Adrenal gland (tissue), 12 donors: ENCODE measurements around the gene CDH24. TPM values are rescaled to one million over a fixed set of nuclear protein-coding genes. Genes with fewer than 3 reads are reported as not detected.
A peak's percentile ranks its signal among the peaks of the same experiment; 100 is the strongest.

ENCODE experiments used
- DNase-seq, 7 donors: peaks; one replicate each; pipeline ENCODE4 v3.0.0-alpha.2; 2019 to 2020
- H3K27ac ChIP-seq, 5 donors: fragments of 200-600 bp; sonication (generic) in 4 of 5; 1 replicate in 3 of 5; 2 replicates in 2 of 5; pipeline versions ENCODE4 v1.5.1 to v1.8.0; 2016 to 2020; ENCODE audit warnings: mild to moderate bottlenecking in 1 of 5
- H3K27me3 ChIP-seq: fragments of 200-600 bp; 2 replicates; pipeline ENCODE4 v1.8.0; 2021
- H3K36me3 ChIP-seq, 2 donors: fragments of 200-600 bp; replicated peaks in 1 of 2; 1 replicate in 1 of 2; 2 replicates in 1 of 2; pipeline versions ENCODE4 v1.5.1 to v1.8.0; 2018 to 2022
- H3K4me1 ChIP-seq, 2 donors: fragments of 200-600 bp; replicated peaks in 1 of 2; 1 replicate in 1 of 2; 2 replicates in 1 of 2; pipeline versions ENCODE4 v1.5.1 to v1.8.0; 2018 to 2021
- H3K4me3 ChIP-seq, 4 donors: fragments of 200-600 bp; sonication (generic) in 3 of 4; one replicate each; pipeline ENCODE4 v1.5.1; 2016 to 2018
- H3K9me3 ChIP-seq, 3 donors: fragments of 200-600 bp; sonication (generic) in 1 of 3; replicated peaks in 1 of 3; 1 replicate in 2 of 3; 2 replicates in 1 of 3; pipeline versions ENCODE4 v1.5.1 to v1.8.0; 2016 to 2021
- CTCF ChIP-seq, 6 experiments: fragments of 450-650 bp in 4 of 6; fragments of 200-600 bp in 2 of 6; sonication (generic) in 1 of 6; IDR thresholded peaks; 1 replicate in 5 of 6; 2 replicates in 1 of 6; pipeline versions ENCODE4 v1.5.1 to v1.8.0; 2016 to 2021; ENCODE audit warnings: antibody characterized with exemption in 6 of 6, mild to moderate bottlenecking in 2 of 6, moderate library complexity in 1 of 6
- POLR2A ChIP-seq, 2 donors: fragments of 450-650 bp; IDR thresholded peaks; one replicate each; pipeline ENCODE4 v1.6.1; 2017; ENCODE audit warnings: antibody characterized with exemption in 2 of 2, mild to moderate bottlenecking in 2 of 2, moderate library complexity in 1 of 2
- WGBS, 4 donors: extraction: QIAGEN DNeasy Blood & Tissue Kit in 2 of 4; methylation state at CpG; one replicate each; pipeline versions ENCODE4 v1.1.5 to v1.1.7; 2013 to 2017; 5-methylcytosine and 5-hydroxymethylcytosine counted together
- intact Hi-C, 2 donors: fragments of 100-400 bp; cut with DNase I; formaldehyde crosslinking; loops; one replicate each; pipeline versions ENCODE4 v1.14.1 to v1.15.0; 2022 to 2023
- polyA plus RNA-seq, 3 donors: library from polyadenylated mRNA; stranded (reverse); fragments of 200-250 nt in 2 of 3; fragments of 350-450 nt in 1 of 3; fragmentation: Illumina TruSeq in 1 of 3; extraction: RNeasy Lipid Tissue Mini Kit (QIAGEN cat#74804) in 1 of 3; gene quantifications; one replicate each; pipeline ENCODE4 v1.2.3, GENCODE V29; 2013 to 2014
- total RNA-seq, 9 donors: library from RNA; depleted of rRNA in 4 of 9; stranded (reverse); fragments of >200 nt in 4 of 9; fragments of 120-200 nt in 1 of 9; fragmentation: NEBNext Ultra II Directional in 1 of 9; extraction: Animal tissue kit (Norgen Biotek cat#: 25700) in 1 of 9; gene quantifications; one replicate each; pipeline versions ENCODE4 v1.1.0 to v1.2.4, GENCODE V29; 2013 to 2023
- donor health status: healthy with polysubstance abuse.
- donor health status: Bipolar disorder and iron deficiency.
- donor health status: DM: yes; HTN: yes; CAD: no.
- donor health status: DM: no; HTN: no; CAD: no.
- donor health status: DM: no; HTN: no; CAD: no.
- donor health status: DM: yes; HTN: yes; CAD: no.

The CDH24 gene
- total and polyA plus RNA-seq, 12 donors, result 1.5 to 29.3 (median 3.5) TPM

- intact Hi-C loops, result loop anchor here (5.0 kb wide), 1 partner anchor 69 kb away; no protein-coding TSS in a partner anchor
- Histone ChIP-seq H3K9me3 (no peaks in the 10 kb centered on the region), H3K4me1 (peaks cover 9 to 14% of the 10 kb centered on the region in 2 donors), H3K27ac (peak overlapping the region in 1 of 5 donors; percentile 14), H3K36me3 (peaks cover 0 to 29% of the 10 kb centered on the region in 2 donors), H3K27me3 (no peaks in the 10 kb centered on the region), H3K4me3 (peak overlapping the region in 1 of 4 donors; percentile 90)
- 6 to 8% (median 7%) methylated on average over 16 to 17 of the region's 17 CpGs for WGBS, 4 donors
- TF ChIP-seq CTCF (IDR thresholded peaks at IDR 0.05) (peak; percentile 46 to 60 (median 58)), POLR2A (IDR thresholded peaks at IDR 0.05) (no peak)
- peak; percentile 55 to 79 (median 71) for DNase-seq
These were observed 970 bp downstream of the CDH24 start for GRCh38 chr14:23056145-23056955.

DNA sequence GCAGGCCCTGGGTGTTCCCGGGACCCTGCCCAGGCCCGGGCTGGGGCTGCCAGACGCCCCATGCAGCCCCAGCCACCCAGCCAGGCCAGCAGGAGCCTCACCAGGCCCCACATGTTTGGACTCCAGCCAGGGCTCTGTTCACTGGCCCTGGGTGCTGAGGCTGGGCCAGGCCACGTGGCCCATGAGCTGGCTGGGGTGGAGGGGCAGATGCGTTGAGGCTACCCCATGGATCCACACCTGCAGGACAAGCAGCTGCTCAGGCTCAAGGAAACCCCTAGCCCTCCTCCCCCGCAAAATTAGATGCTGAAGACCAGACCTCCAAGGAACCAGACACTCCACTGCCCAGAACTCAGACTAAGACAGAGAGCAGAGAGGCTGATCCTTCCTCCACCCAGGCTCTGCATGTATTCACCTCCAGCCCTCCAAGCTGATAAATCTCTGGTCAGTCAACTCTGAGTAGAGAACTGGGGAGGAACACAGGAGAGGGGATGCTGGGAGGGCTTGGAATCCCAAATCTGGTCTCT, 1.6 kb downstream of the CDH24 start:
- TF ChIP-seq CTCF (IDR thresholded peaks at IDR 0.05), result no peak
- no peak for TF ChIP-seq POLR2A (IDR thresholded peaks at IDR 0.05)
- 67 to 88% (median 74%) methylated on average over 1 to 6 of the region's 6 CpGs for WGBS, 4 donors
- intact Hi-C loops, result loop anchor here (5.0 kb wide), 1 partner anchor 68 kb away; no protein-coding TSS in a partner anchor
- Histone ChIP-seq H3K4me1 (peaks cover 8 to 14% of the 10 kb centered on the region in 2 donors), H3K36me3 (peaks cover 0 to 22% of the 10 kb centered on the region in 2 donors), H3K27me3 (no peaks in the 10 kb centered on the region), H3K27ac (no peak overlapping the region), H3K4me3 (no peak overlapping the region), H3K9me3 (no peaks in the 10 kb centered on the region)
- peak in 6 of 7 donors; percentile 44 to 63 (median 59) for DNase-seq

GRCh38 chr14:23055147-23055550, 2.2 kb downstream of the CDH24 start:
- Histone ChIP-seq H3K4me1 (peaks cover 8 to 14% of the 10 kb centered on the region in 2 donors), H3K27ac (no peak overlapping the region), H3K36me3 (peaks cover 0 to 17% of the 10 kb centered on the region in 2 donors), H3K9me3 (no peaks in the 10 kb centered on the region), H3K4me3 (no peak overlapping the region), H3K27me3 (no peaks in the 10 kb centered on the region)
- intact Hi-C loops, result loop anchor here (5.0 kb wide), 1 partner anchor 68 kb away; no protein-coding TSS in a partner anchor
- WGBS, 4 donors, result 96 to 99% (median 98%) methylated on average over 12 of the region's 12 CpGs
- TF ChIP-seq POLR2A (IDR thresholded peaks at IDR 0.05) (no peak), CTCF (IDR thresholded peaks at IDR 0.05) (no peak)
- DNase-seq, result no peak

GRCh38 chr14:23054000-23054811, 3.1 kb downstream of the CDH24 start:
- intact Hi-C loops, result no loop called here
- H3K27me3 ChIP-seq, result no peaks in the 10 kb centered on the region

More at GRCh38 chr14:23054000-23054811, 3.1 kb downstream of the CDH24 start:
- H3K36me3 ChIP-seq, result peaks cover 0 to 7% of the 10 kb centered on the region in 2 donors
- no peaks in the 10 kb centered on the region for H3K9me3 ChIP-seq
- H3K4me1 ChIP-seq, result peaks cover 8 to 14% of the 10 kb centered on the region in 2 donors
- WGBS, 4 donors, result 83 to 100% (median 87%) methylated on average over 9 to 17 of the region's 17 CpGs
- no peak overlapping the region for H3K27ac ChIP-seq
- peak in 1 of 6 experiments; percentile 12 for TF ChIP-seq CTCF (IDR thresholded peaks at IDR 0.05)
- TF ChIP-seq POLR2A (IDR thresholded peaks at IDR 0.05), result no peak
- H3K4me3 ChIP-seq, result no peak overlapping the region
- no peak for DNase-seq
